ENCODE results near the gene ADORA1. TPM values are rescaled to one million over a fixed set of nuclear protein-coding genes. Genes with fewer than 3 reads are reported as not detected.

Gene ADORA1
- polyA plus RNA-seq, 3 donors = 0.13 to 1.1 TPM; not detected in 1

DNA sequence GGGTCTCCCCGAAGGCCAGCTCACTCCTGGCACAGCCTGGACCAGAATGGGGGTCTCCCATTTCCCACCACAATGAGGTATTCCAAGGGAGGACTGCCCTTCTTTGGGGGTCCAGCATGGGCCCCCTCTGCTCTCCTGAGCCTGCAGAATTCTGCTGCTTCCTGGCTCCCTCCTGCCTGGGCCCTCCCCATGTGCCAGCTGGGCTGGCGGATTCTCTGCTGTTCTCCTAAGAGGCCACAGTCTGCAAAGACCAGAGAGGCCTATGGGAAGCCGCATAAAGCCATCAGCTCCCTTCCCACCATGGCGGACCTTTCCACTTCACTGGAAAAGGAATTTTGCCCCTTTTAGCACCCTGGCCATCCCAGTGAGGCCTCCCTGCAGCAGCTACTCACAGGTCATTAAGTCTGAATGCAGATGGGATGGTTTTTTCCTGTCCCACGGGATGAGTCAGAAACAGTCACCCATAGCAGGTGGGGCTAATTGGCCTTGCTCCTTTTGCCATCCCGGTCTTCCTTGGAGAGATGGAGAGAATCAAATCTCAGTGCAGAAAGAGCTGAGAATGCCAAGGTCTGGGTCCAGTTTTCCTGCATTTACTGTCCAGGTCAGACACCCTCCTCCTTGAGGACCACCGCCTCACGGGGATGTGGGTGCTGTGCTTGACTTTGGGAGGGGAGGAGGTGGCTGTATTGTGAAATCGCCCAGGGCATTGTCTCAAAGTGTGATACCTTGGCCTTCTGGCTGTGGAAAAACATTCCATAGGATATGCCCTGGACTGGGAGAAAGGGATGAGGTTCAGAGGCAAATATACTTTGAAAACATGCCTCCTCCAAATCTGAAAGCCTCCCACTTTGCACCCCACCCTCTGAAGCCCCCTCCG, 24.9 kb downstream of the ADORA1 start:
- no peaks in the 10 kb centered on the region for H3K79me2 ChIP-seq (ENCODE audit: insufficient read depth, low read length)
- Mint-ChIP-seq H3K27ac (no peak overlapping the region), H3K27me3 (ENCODE audit: low read depth in 3 of 3) (peaks cover 7 to 35% (median 30%) of the 10 kb centered on the region in 3 donors), H3K4me1 (peaks cover 3% of the 10 kb centered on the region), H3K9me3 (no peaks in the 10 kb centered on the region), H3K36me3 (no peaks in the 10 kb centered on the region), H3K4me3 (no peak overlapping the region)
- H3K9ac ChIP-seq (ENCODE audit: insufficient read depth, low read length, poor library complexity, severe bottlenecking) = no peak overlapping the region
- peaks cover 0 to 6% of the 10 kb centered on the region in 2 donors for H3K27me3 ChIP-seq (ENCODE audit: control insufficient read depth in 2 of 2, insufficient read depth in 2 of 2, low read length in 2 of 2)
- H4K20me1 ChIP-seq (ENCODE audit: insufficient read depth, low read length) = no peaks in the 10 kb centered on the region
- H3K4me3 ChIP-seq (replicated peaks in 1 of 3; ENCODE audit: low read depth in 2 of 3, low read length in 3 of 3) = no peak overlapping the region
- no peak overlapping the region for H3K27ac ChIP-seq (ENCODE audit: low read depth in 1 of 2, low read length in 2 of 2)
- TF ChIP-seq, protein P1, sequence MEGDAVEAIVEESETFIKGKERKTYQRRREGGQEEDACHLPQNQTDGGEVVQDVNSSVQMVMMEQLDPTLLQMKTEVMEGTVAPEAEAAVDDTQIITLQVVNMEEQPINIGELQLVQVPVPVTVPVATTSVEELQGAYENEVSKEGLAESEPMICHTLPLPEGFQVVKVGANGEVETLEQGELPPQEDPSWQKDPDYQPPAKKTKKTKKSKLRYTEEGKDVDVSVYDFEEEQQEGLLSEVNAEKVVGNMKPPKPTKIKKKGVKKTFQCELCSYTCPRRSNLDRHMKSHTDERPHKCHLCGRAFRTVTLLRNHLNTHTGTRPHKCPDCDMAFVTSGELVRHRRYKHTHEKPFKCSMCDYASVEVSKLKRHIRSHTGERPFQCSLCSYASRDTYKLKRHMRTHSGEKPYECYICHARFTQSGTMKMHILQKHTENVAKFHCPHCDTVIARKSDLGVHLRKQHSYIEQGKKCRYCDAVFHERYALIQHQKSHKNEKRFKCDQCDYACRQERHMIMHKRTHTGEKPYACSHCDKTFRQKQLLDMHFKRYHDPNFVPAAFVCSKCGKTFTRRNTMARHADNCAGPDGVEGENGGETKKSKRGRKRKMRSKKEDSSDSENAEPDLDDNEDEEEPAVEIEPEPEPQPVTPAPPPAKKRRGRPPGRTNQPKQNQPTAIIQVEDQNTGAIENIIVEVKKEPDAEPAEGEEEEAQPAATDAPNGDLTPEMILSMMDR (IDR thresholded peaks at IDR 0.05) = no peak
- DNase-seq = no peak
- no peaks in the 10 kb centered on the region for H3K9me3 ChIP-seq (replicated peaks in 1 of 2; ENCODE audit: control insufficient read depth in 1 of 2, insufficient read depth in 1 of 2, low read length in 2 of 2)
- no peaks in the 10 kb centered on the region for H3K36me3 ChIP-seq (replicated peaks in 1 of 2; ENCODE audit: control insufficient read depth in 1 of 2, insufficient read depth in 2 of 2, low read length in 2 of 2)
- H3K4me1 ChIP-seq (ENCODE audit: control insufficient read depth in 1 of 2, insufficient read depth in 2 of 2, low read length in 2 of 2) = no peaks in the 10 kb centered on the region
- intact Hi-C loops (cut with micrococcal nuclease) = no loop called here
- H3K4me2 ChIP-seq (replicated peaks; ENCODE audit: extremely low read depth, low read length, poor library complexity, severe bottlenecking) = no peak overlapping the region
- WGBS (ENCODE audit: insufficient coverage) = 90% methylated on average over 7 of the region's 10 CpGs
- no peak overlapping the region for H2AFZ ChIP-seq (ENCODE audit: insufficient read depth, low read depth, low read length, poor library complexity, severe bottlenecking)

DNA sequence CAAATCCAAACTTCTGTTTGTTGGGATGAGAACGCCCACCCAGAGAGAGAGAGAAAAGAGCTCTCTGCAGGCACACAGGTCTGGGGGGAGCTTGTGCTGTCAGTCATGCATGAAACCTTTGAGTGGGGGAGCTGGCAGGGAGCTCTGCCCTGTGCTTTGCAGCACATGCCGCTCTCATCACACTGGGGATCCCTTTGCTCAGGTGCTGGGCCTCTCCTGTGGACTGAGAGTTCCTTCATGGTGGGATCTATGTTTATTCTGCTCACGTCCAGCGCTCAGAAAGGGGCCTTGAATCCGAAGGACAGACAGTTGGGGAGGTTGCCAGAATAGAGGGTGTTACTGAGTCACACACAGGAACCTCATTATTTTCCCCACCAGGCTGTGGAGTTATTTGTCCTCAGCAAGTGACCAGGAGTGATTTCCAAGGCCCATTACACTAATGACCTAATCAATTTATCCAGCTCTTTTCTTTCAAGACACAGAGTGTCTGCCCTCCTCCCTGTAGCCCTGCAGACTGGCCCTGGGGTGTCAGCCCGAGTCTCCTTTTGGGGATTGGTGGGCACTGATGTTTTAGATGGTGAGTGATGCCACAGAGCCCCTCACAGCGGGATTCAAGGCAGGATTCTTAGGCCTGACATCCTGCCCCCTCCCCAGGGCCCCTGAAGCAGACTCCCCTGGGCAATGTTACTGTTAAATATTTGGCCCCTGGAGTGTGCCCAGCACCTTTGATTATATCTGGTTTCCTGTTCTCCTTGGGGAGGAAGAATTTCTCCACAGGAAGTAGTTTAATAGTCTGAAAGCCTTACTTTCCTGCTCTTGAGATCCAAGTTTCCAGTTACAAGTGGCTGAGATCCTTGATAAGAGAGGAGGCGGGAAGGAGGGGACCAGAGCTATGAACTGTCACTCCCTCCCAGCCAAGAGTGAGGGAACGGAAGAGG, 25.8 kb downstream of the ADORA1 start:
- no peaks in the 10 kb centered on the region for H3K36me3 Mint-ChIP-seq
- peaks cover 7 to 38% (median 37%) of the 10 kb centered on the region in 3 donors for H3K27me3 Mint-ChIP-seq (ENCODE audit: low read depth in 3 of 3)
- peaks cover 0 to 10% of the 10 kb centered on the region in 2 donors for H3K27me3 ChIP-seq (ENCODE audit: control insufficient read depth in 2 of 2, insufficient read depth in 2 of 2, low read length in 2 of 2)
- H3K27ac ChIP-seq (ENCODE audit: low read depth in 1 of 2, low read length in 2 of 2) = no peak overlapping the region
- peaks cover 3% of the 10 kb centered on the region for H3K4me1 Mint-ChIP-seq
- H3K9ac ChIP-seq (ENCODE audit: insufficient read depth, low read length, poor library complexity, severe bottlenecking) = no peak overlapping the region
- H3K4me1 ChIP-seq (ENCODE audit: control insufficient read depth in 1 of 2, insufficient read depth in 2 of 2, low read length in 2 of 2) = no peaks in the 10 kb centered on the region
- no peak overlapping the region for H2AFZ ChIP-seq (ENCODE audit: insufficient read depth, low read depth, low read length, poor library complexity, severe bottlenecking)
- H3K9me3 ChIP-seq (replicated peaks in 1 of 2; ENCODE audit: control insufficient read depth in 1 of 2, insufficient read depth in 1 of 2, low read length in 2 of 2) = no peaks in the 10 kb centered on the region
- no peaks in the 10 kb centered on the region for H3K36me3 ChIP-seq (replicated peaks in 1 of 2; ENCODE audit: control insufficient read depth in 1 of 2, insufficient read depth in 2 of 2, low read length in 2 of 2)
- H3K27ac Mint-ChIP-seq = peak overlapping the region in 1 of 7 donors; percentile 34
- TF ChIP-seq, protein P1 (IDR thresholded peaks at IDR 0.05) = no peak
- no peak overlapping the region for H3K4me2 ChIP-seq (replicated peaks; ENCODE audit: extremely low read depth, low read length, poor library complexity, severe bottlenecking)
- no peaks in the 10 kb centered on the region for H4K20me1 ChIP-seq (ENCODE audit: insufficient read depth, low read length)
- intact Hi-C loops (cut with micrococcal nuclease) = no loop called here
- peaks cover 0 to 6% (median 2%) of the 10 kb centered on the region in 7 donors for H3K9me3 Mint-ChIP-seq
- no peak for DNase-seq
- H3K4me3 Mint-ChIP-seq = no peak overlapping the region
- WGBS (ENCODE audit: insufficient coverage) = 100% methylated on average over 2 of the region's 9 CpGs
- H3K4me3 ChIP-seq (replicated peaks in 1 of 3; ENCODE audit: low read depth in 2 of 3, low read length in 3 of 3) = no peak overlapping the region
- no peaks in the 10 kb centered on the region for H3K79me2 ChIP-seq (ENCODE audit: insufficient read depth, low read length)

Measured in CD14-positive monocyte (primary cell).